ENCODE measurements around the gene OR1J1.

GRCh38 chr9:122475717-122476116 is 2.0 kb downstream of the OR1J1 start:
- TF ChIP-seq SUZ12 (IDR thresholded peaks at IDR 0.05; ENCODE audit: extremely low read depth, insufficient read depth, insufficient read length), result no peak
- no peak for TF ChIP-seq ZNF274 (IDR thresholded peaks at IDR 0.05; ENCODE audit: low read depth, low read length)
- no peak for TF ChIP-seq YY1 (IDR thresholded peaks at IDR 0.05; ENCODE audit: insufficient read depth, insufficient read length)
